GM23338 (cell line): ENCODE results near the gene CCDC6.

Source experiments
- CREB1 ChIP-seq: fragments of 250-450 bp; sonication (Bioruptor Pico); IDR thresholded peaks from 2 replicates; pipeline ENCODE4 v1.5.0; 2020; ENCODE audit warnings: low read depth, mild to moderate bottlenecking, moderate library complexity
- CTCF ChIP-seq, 2 experiments: fragments of 200-600 bp in 1 of 2; sonication (generic) in 1 of 2; conservative IDR thresholded peaks; 2 replicates each; pipeline versions ENCODE4 v1.5.1 to v1.6.1; 2016 to 2017; ENCODE audit warnings: antibody characterized with exemption in 2 of 2, low read depth in 2 of 2, mild to moderate bottlenecking in 2 of 2, moderate library complexity in 1 of 2
- EZH2 ChIP-seq: fragments of 200-600 bp; sonication (generic); IDR thresholded peaks from one replicate; pipeline ENCODE4 v1.8.0; 2017; ENCODE audit warnings: antibody characterized with exemption, mild to moderate bottlenecking, low read depth; ENCODE audit not compliant: unreplicated experiment
- EZH2phosphoT487 ChIP-seq: fragments of 200-600 bp; sonication (generic); IDR thresholded peaks from one replicate; pipeline ENCODE4 v1.8.1; 2018; ENCODE audit warnings: antibody characterized with exemption; ENCODE audit not compliant: unreplicated experiment
- JUNB ChIP-seq: IDR thresholded peaks from one replicate; pipeline ENCODE4 v1.6.1; 2016; ENCODE audit warnings: antibody characterized with exemption; ENCODE audit not compliant: unreplicated experiment
- POLR2AphosphoS5 ChIP-seq: IDR thresholded peaks from 2 replicates; pipeline ENCODE4 v1.6.1; 2016; ENCODE audit warnings: antibody characterized with exemption, low read depth
- REST ChIP-seq: IDR thresholded peaks from one replicate; pipeline ENCODE4 v1.6.1; 2018; ENCODE audit warnings: antibody characterized with exemption; ENCODE audit not compliant: unreplicated experiment
- ZNF331 ChIP-seq: fragments of 250-450 bp; sonication (Bioruptor Pico); IDR thresholded peaks from 2 replicates; pipeline ENCODE4 v1.5.0; 2020; ENCODE audit warnings: low read depth, mild to moderate bottlenecking, moderate library complexity

- TF ChIP-seq POLR2AphosphoS5 (no peak), CTCF (conservative IDR thresholded peaks at IDR 0.05; ENCODE audit: low read depth in 2 of 2) (0 out of 4 replicates have a peak, but pooled peaks of 1 of the 2 experiments have one; percentile 12), EZH2 (no peak), EZH2phosphoT487 (no peak), CREB1 (no peak), ZNF331 (CRISPR knock-in tag) (no peak), REST (no peak), JUNB (no peak)
These were observed 80.4 kb downstream of the CCDC6 start for GRCh38 chr10:59825932-59826331.
